NB4 (cell line): ENCODE measurements around the gene CDK14.

ENCODE experiments used
- DNase-seq: peaks from one replicate; pipeline ENCODE4 v3.0.0; 2010; ENCODE audit warnings: low read depth
- H3K4me3 ChIP-seq: one replicate; pipeline ENCODE4 v1.5.1; 2011; ENCODE audit warnings: mild to moderate bottlenecking, low read depth, low read length, moderate library complexity
- CTCF ChIP-seq: IDR thresholded peaks from one replicate; pipeline ENCODE4 v1.5.1; 2012; ENCODE audit warnings: low read depth, low read length
- MAX ChIP-seq: IDR thresholded peaks from 2 replicates; pipeline ENCODE4 v1.6.1; 2011; ENCODE audit warnings: low read depth, low read length
- MYC ChIP-seq: IDR thresholded peaks from 2 replicates; pipeline ENCODE4 v1.6.1; 2011; ENCODE audit warnings: low read depth, low read length
- POLR2A ChIP-seq: IDR thresholded peaks from 2 replicates; pipeline ENCODE4 v1.6.1; 2011; ENCODE audit warnings: mild to moderate bottlenecking; ENCODE audit not compliant: insufficient read length; ENCODE audit errors: extremely low read depth

Gene CDK14

GRCh38 chr7:90773269-90773668, 177.1 kb downstream of the CDK14 start:
- no peak for DNase-seq
- H3K4me3 ChIP-seq, result no peak overlapping the region

GRCh38 chr7:90774706-90775105, 178.6 kb downstream of the CDK14 start:
- TF ChIP-seq MAX, result no peak
- no peak for TF ChIP-seq CTCF
- TF ChIP-seq POLR2A, result no peak
- TF ChIP-seq MYC, result no peak
- no peak overlapping the region for H3K4me3 ChIP-seq

More at GRCh38 chr7:90773269-90773668, 177.1 kb downstream of the CDK14 start:
- no peak for TF ChIP-seq CTCF

GRCh38 chr7:90775383-90775965, 179.4 kb downstream of the CDK14 start:
- TF ChIP-seq MYC (no peak), POLR2A (no peak), MAX (no peak), CTCF (no peak)
- no peak for DNase-seq
- H3K4me3 ChIP-seq, result no peak overlapping the region

More at GRCh38 chr7:90774706-90775105, 178.6 kb downstream of the CDK14 start:
- DNase-seq, result no peak

- no peak for TF ChIP-seq MAX
- TF ChIP-seq CTCF, result no peak
- no peak for TF ChIP-seq POLR2A
- TF ChIP-seq MYC, result no peak
- DNase-seq, result no peak
- H3K4me3 ChIP-seq, result no peak overlapping the region
Measured at GRCh38 chr7:90777041-90777440, 180.9 kb downstream of the CDK14 start.

GRCh38 chr7:90777465-90777864, 181.3 kb downstream of the CDK14 start:
- no peak overlapping the region for H3K4me3 ChIP-seq
- TF ChIP-seq MAX (no peak), MYC (no peak), POLR2A (no peak), CTCF (no peak)
- no peak for DNase-seq

- no peak overlapping the region for H3K4me3 ChIP-seq
- no peak for TF ChIP-seq MAX
- TF ChIP-seq CTCF, result no peak
- TF ChIP-seq POLR2A, result no peak
- no peak for TF ChIP-seq MYC
- DNase-seq, result no peak
Measured at GRCh38 chr7:90777886-90778285, 181.8 kb downstream of the CDK14 start.
